ENCODE measurements around the gene PLB1.
A peak's percentile ranks its signal among the peaks of the same experiment; 100 is the strongest.

The PLB1 gene

GRCh38 chr2:28593160-28593755, 97.4 kb downstream of the PLB1 start:
- no peak for DNase-seq

GRCh38 chr2:28594000-28594331, 98.1 kb downstream of the PLB1 start:
- no peak for DNase-seq

GRCh38 chr2:28594332-28595108, 98.7 kb downstream of the PLB1 start:
- peak; percentile 94 for DNase-seq

- DNase-seq, result no peak
Observed at GRCh38 chr2:28595323-28595722, 99.5 kb downstream of the PLB1 start.

- DNase-seq, result no peak
Observed at GRCh38 chr2:28598484-28598883, 102.6 kb downstream of the PLB1 start.

- no peak for DNase-seq
Observed at GRCh38 chr2:28600181-28600580, 104.3 kb downstream of the PLB1 start.

GRCh38 chr2:28601616-28602015, 105.8 kb downstream of the PLB1 start:
- no peak for DNase-seq

- no peak for DNase-seq
Observed at GRCh38 chr2:28602136-28602660, 106.3 kb downstream of the PLB1 start.

GRCh38 chr2:28602751-28603639, 107.1 kb downstream of the PLB1 start:
- DNase-seq, result no peak

GRCh38 chr2:28603821-28604220, 108.0 kb downstream of the PLB1 start:
- no peak for DNase-seq

GRCh38 chr2:28604284-28604843, 108.5 kb downstream of the PLB1 start:
- no peak for DNase-seq

GRCh38 chr2:28606986-28607441, 111.2 kb downstream of the PLB1 start:
- DNase-seq, result no peak

GRCh38 chr2:28607730-28608499, 112.1 kb downstream of the PLB1 start:
- no peak for DNase-seq

- no peak for DNase-seq
Observed at GRCh38 chr2:28608500-28609424, 112.9 kb downstream of the PLB1 start.

GRCh38 chr2:28610583-28611201, 114.8 kb downstream of the PLB1 start:
- DNase-seq, result no peak

- no peak for DNase-seq
Observed at GRCh38 chr2:28612131-28612812, 116.4 kb downstream of the PLB1 start.

GRCh38 chr2:28613186-28613585, 117.3 kb downstream of the PLB1 start:
- no peak for DNase-seq

GRCh38 chr2:28613633-28614501, 118.0 kb downstream of the PLB1 start:
- peak; percentile 75 for DNase-seq

- no peak for DNase-seq
Observed at GRCh38 chr2:28615706-28616105, 119.8 kb downstream of the PLB1 start.

Measured in activated CD8-positive, alpha-beta memory T cell treated with anti-CD3 and anti-CD28 coated beads for 24 hours (primary cell).